Uterus (tissue), 2 donors: Measurements from ENCODE around the gene MLPH.

Experiments used
- CTCF ChIP-seq, 4 experiments: fragments of 200-600 bp in 2 of 4; fragments of 450-650 bp in 2 of 4; sonication (generic) in 2 of 4; IDR thresholded peaks; one replicate each; pipeline ENCODE4 v1.5.1; 2016 to 2019; ENCODE audit warnings: antibody characterized with exemption in 4 of 4, mild to moderate bottlenecking in 2 of 4, moderate library complexity in 1 of 4
- POLR2A ChIP-seq, 2 donors: fragments of 450-650 bp; IDR thresholded peaks; one replicate each; pipeline ENCODE4 v1.6.1; 2016; ENCODE audit warnings: antibody characterized with exemption in 2 of 2, mild to moderate bottlenecking in 1 of 2, moderate library complexity in 1 of 2

GRCh38 chr2:237486334-237486818 lies 675 bp upstream of the MLPH start:
- no peak for TF ChIP-seq POLR2A (IDR thresholded peaks at IDR 0.05)
- no peak for TF ChIP-seq CTCF (IDR thresholded peaks at IDR 0.05)
